Small intestine (tissue), 7 donors: Measurements from ENCODE around the gene C1orf226. TPM values are rescaled to one million over a fixed set of nuclear protein-coding genes. Genes with fewer than 3 reads are reported as not detected.

Experiments used
- DNase-seq, 2 donors: peaks; one replicate each; pipeline versions ENCODE4 v3.0.0 to v3.0.0-alpha.2; 2013
- FAIRE-seq: peaks from 2 replicates; lab custom pipeline; 2012; peaks lifted over from hg19 to GRCh38; lab: Jason Lieb, UNC
- H3K27ac ChIP-seq, 3 donors: one replicate each; pipeline ENCODE4 v1.5.1; 2013; ENCODE audit warnings: low read length in 2 of 3, mild to moderate bottlenecking in 2 of 3, control low read depth in 1 of 3, inconsistent platforms in 1 of 3, low read depth in 1 of 3, moderate library complexity in 1 of 3
- H3K27me3 ChIP-seq, 3 donors: one replicate each; pipeline ENCODE4 v1.6.1; 2013; ENCODE audit warnings: low read length in 3 of 3, inconsistent platforms in 1 of 3; ENCODE audit not compliant: control insufficient read depth in 3 of 3, insufficient read depth in 3 of 3
- H3K36me3 ChIP-seq, 3 donors: one replicate each; pipeline ENCODE4 v1.6.1; 2013; ENCODE audit warnings: low read length in 3 of 3, inconsistent platforms in 1 of 3, low read depth in 1 of 3, mild to moderate bottlenecking in 1 of 3, moderate library complexity in 1 of 3; ENCODE audit not compliant: control insufficient read depth in 3 of 3, insufficient read depth in 2 of 3
- H3K4me1 ChIP-seq, 3 donors: one replicate each; pipeline ENCODE4 v1.6.1; 2013; ENCODE audit warnings: low read length in 2 of 3, inconsistent platforms in 1 of 3, low read depth in 1 of 3, mild to moderate bottlenecking in 1 of 3, moderate library complexity in 1 of 3; ENCODE audit not compliant: control insufficient read depth in 3 of 3, insufficient read depth in 2 of 3
- H3K4me3 ChIP-seq, 3 donors: one replicate each; pipeline ENCODE4 v1.5.1; 2013; ENCODE audit warnings: low read length in 3 of 3, control low read depth in 1 of 3, inconsistent platforms in 1 of 3, low read depth in 1 of 3, mild to moderate bottlenecking in 1 of 3, moderate library complexity in 1 of 3
- H3K9me3 ChIP-seq, 2 donors: one replicate each; pipeline ENCODE4 v1.6.1; 2013; ENCODE audit warnings: low read depth in 1 of 2, low read length in 1 of 2; ENCODE audit not compliant: control insufficient read depth in 2 of 2, insufficient read depth in 1 of 2
- WGBS, 3 donors: extraction: QIAGEN DNeasy Blood & Tissue Kit; methylation state at CpG; one replicate each; pipeline ENCODE4 v1.1.7; 2013; 5-methylcytosine and 5-hydroxymethylcytosine counted together
- polyA plus RNA-seq, 4 donors: library from polyadenylated mRNA; stranded (reverse) in 3 of 4; unstranded in 1 of 4; fragments of 200-250 nt in 3 of 4; fragments of 120-200 nt in 1 of 4; gene quantifications; one replicate each; pipeline versions ENCODE4 v1.2.1 to v1.2.3, GENCODE V29; 2013
- donor health status: healthy with polysubstance abuse.
- donor health status: control.
- donor health status: control.
- donor health status: Bipolar disorder and iron deficiency.
- donor health status: healthy.

C1orf226 gene
- polyA plus RNA-seq, 4 donors: 8.1 to 14.1 (median 13.2) TPM

DNA sequence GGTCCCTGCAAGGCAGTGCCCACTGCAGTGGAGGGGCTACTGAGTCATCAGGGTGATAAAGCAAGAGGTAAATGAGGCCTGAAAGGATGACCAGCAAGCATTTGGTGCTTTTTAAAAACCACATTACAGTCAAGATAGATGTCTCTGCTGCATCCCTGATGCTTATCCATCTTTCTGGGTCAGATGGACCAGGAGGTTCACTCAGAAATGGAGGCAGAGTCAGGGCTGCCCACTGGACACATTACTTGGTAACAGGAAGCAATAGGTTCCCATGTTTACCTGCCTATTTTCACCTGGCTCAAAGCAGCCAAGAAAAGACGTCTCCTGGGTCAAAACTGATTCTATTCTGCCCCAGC, 8.5 kb upstream of the C1orf226 start:
- DNase-seq (no peak), FAIRE-seq (no peak)
- H3K27ac ChIP-seq: no peak overlapping the region
- H3K36me3 ChIP-seq: peaks cover 0 to 37% (median 0%) of the 10 kb centered on the region in 3 donors
- no peaks in the 10 kb centered on the region for H3K27me3 ChIP-seq
- no peaks in the 10 kb centered on the region for H3K9me3 ChIP-seq
- no peak overlapping the region for H3K4me3 ChIP-seq
- peaks cover 0 to 12% (median 6%) of the 10 kb centered on the region in 3 donors for H3K4me1 ChIP-seq
- WGBS, 3 donors: 25 to 66% (median 46%) methylated on average over 1 of the region's 1 CpG

DNA sequence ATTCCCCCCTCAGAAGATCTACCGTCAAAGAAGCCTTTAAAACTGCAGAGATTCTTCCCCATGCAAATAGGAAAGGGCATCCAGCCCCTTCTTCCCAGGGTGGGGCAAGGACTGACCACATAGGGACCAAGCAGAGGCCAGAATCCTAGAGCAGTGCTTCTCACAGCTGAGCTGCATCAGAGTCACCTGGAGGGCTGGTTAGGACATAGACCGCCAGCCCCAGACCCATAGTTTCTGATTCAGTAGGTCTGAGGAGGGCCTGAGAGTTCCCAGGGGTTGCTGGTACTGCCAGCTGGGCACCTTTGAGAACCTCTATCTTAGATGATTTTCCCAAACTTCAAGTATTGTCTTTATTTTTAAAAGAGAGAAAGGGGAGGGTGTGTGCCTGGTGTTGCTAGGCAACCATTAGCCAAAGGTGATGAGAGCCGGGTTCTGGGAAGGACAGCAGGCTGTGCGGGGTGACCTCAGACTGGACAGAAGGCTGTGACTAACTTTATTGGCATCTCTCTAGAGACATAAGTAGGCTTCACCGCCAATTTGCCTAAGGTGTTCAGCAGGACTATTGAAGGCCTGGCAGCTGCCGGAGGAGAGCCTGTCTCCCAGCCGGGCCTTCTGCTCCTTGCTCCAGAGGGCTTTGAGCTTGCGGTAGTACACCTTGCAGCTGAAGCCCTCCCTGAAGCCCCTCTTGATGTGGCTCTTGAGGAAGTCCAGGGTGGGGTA, 7.8 kb upstream of the C1orf226 start:
- Histone ChIP-seq H3K27ac (no peak overlapping the region), H3K4me1 (peaks cover 0 to 12% (median 6%) of the 10 kb centered on the region in 3 donors), H3K36me3 (peaks cover 0 to 35% (median 0%) of the 10 kb centered on the region in 3 donors), H3K4me3 (no peak overlapping the region), H3K9me3 (no peaks in the 10 kb centered on the region), H3K27me3 (no peaks in the 10 kb centered on the region)
- FAIRE-seq (no peak), DNase-seq (no peak)
- 89 to 94% (median 92%) methylated on average over 8 of the region's 8 CpGs for WGBS, 3 donors

DNA sequence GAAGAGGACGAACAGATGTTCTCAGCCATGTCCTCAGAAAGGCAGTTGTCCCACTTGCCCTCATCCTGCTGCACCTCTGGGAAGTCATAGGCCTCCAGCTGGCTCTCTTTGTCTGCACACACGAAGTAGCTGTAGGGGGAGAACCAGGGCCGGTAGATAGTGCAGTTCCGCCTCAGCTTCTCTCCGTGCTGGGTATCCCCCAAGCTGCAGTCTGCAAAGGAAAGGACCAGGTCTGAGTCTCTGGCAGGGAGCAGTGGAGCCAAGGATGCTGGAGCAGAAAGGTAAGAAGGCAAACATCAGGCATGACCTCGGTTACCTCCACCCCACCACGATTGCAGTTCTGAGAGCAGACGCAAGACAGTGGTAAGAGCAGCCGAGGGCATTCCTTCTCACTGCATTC, 7.1 kb upstream of the C1orf226 start:
- Histone ChIP-seq H3K9me3 (no peaks in the 10 kb centered on the region), H3K27me3 (no peaks in the 10 kb centered on the region), H3K36me3 (peaks cover 0 to 33% (median 0%) of the 10 kb centered on the region in 3 donors), H3K27ac (no peak overlapping the region), H3K4me3 (no peak overlapping the region), H3K4me1 (peaks cover 0 to 12% (median 6%) of the 10 kb centered on the region in 3 donors)
- 89 to 92% (median 90%) methylated on average over 9 of the region's 9 CpGs for WGBS, 3 donors
- DNase-seq (no peak), FAIRE-seq (no peak)

DNA sequence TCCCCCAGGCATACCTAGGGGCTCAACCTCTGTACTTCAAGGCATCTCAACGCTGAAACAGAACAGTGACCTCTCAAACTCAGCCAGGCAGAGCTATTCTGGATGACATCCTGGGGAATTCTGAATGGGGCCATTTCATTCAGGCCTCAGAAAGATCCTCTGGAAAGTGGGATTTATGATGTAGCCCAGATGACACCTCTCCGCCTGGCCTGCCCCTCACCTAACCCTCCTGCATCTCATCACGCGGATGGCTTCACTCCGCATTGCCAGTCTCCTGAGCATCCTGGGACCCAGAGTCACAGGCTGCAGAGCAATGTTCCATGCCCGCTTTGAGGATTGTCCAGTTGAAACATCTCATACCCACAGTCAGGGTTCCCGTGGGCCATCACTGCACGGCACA, 6.1 kb upstream of the C1orf226 start:
- Histone ChIP-seq H3K27me3 (no peaks in the 10 kb centered on the region), H3K36me3 (peaks cover 0 to 32% (median 0%) of the 10 kb centered on the region in 3 donors), H3K4me3 (no peak overlapping the region), H3K27ac (no peak overlapping the region), H3K4me1 (peaks cover 0 to 14% (median 9%) of the 10 kb centered on the region in 3 donors), H3K9me3 (no peaks in the 10 kb centered on the region)
- WGBS, 3 donors: 82 to 87% (median 87%) methylated on average over 8 of the region's 8 CpGs
- DNase-seq (no peak), FAIRE-seq (no peak)

DNA sequence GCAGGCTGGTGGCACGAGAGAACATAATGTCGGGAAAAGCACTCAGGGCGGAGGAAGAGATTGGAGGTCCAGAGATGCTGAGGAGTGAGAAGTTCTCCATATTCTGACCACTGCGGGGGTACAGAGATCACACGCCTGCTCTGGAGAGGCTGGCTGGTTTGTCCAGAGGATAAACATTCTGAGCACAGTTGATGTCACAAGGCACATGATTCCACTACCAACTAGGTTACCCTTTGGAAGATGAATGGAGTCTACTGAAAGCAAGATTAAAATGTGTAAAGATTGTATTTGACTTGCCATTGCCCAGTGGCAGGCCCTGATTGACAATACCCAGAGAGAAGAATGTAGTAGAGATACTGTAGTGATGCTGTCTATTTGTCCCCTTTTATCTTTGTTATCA, 4.8 kb upstream of the C1orf226 start, which contains the start of gene SPATA46:
SPATA46 (minus strand) TSS at position 164 of the 400 bp plus-strand sequence; CDS start at position 100, 64 bp downstream.
- H3K27me3 ChIP-seq: no peaks in the 10 kb centered on the region
- 91 to 98% (median 96%) methylated on average over 5 of the region's 5 CpGs for WGBS, 3 donors
- FAIRE-seq (no peak), DNase-seq (no peak)
- no peak within 1 kb of the TSS for H3K27ac ChIP-seq
- peaks cover 0 to 27% (median 0%) of the 10 kb centered on the region in 3 donors for H3K36me3 ChIP-seq
- peaks cover 0 to 6% of the 10 kb centered on the region in 2 donors for H3K9me3 ChIP-seq
- H3K4me1 ChIP-seq: peaks cover 0 to 24% (median 16%) of the 10 kb centered on the region in 3 donors
- H3K4me3 ChIP-seq: no peak within 1 kb of the TSS

DNA sequence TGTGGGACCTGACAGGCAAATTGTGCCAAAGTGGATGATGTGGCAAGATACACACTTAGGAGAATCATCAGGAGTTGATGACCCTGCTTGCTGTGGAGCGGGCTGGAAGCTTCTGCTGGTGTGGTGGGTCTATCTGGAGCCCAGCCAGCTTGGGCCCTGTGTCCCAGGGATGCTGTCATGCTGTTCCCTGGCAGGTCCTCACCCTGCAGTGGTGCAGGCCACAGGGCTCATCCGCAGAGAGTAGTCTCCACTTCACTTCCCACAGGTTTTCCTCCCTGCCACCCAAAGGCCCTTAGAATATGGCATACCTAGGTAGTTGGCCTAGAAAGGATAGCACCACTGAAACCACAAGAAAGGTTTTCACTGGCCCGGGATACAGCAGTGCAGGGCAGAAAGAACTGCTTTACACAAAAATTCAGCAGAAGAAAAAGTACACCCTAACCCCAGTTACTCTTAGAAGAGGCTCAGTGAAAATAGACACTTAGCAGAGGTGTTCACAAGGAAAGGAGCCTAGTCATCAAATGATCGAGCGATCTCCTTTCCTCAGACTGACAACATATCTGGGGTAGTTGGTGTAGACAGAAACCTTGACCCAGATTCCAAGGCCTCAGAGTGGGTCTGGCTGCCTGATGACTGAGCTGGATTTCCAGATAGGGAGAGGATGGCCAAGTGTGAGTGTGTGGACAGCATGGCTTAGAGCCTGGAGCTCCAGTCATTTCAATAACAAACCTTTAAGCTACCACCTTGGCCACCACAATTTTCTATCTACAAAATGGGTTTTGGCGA, 1.3 kb upstream of the C1orf226 start:
- WGBS, 3 donors: 81 to 89% (median 84%) methylated on average over 6 of the region's 6 CpGs
- Histone ChIP-seq H3K27ac (peak overlapping the region in 1 of 3 donors; percentile 74), H3K36me3 (peaks cover 0 to 33% (median 5%) of the 10 kb centered on the region in 3 donors), H3K27me3 (no peaks in the 10 kb centered on the region), H3K4me1 (peaks cover 3 to 31% (median 18%) of the 10 kb centered on the region in 3 donors), H3K9me3 (peaks cover 0 to 6% of the 10 kb centered on the region in 2 donors), H3K4me3 (no peak overlapping the region)
- DNase-seq: peak in 1 of 2 donors; percentile 32
- FAIRE-seq: no peak

DNA sequence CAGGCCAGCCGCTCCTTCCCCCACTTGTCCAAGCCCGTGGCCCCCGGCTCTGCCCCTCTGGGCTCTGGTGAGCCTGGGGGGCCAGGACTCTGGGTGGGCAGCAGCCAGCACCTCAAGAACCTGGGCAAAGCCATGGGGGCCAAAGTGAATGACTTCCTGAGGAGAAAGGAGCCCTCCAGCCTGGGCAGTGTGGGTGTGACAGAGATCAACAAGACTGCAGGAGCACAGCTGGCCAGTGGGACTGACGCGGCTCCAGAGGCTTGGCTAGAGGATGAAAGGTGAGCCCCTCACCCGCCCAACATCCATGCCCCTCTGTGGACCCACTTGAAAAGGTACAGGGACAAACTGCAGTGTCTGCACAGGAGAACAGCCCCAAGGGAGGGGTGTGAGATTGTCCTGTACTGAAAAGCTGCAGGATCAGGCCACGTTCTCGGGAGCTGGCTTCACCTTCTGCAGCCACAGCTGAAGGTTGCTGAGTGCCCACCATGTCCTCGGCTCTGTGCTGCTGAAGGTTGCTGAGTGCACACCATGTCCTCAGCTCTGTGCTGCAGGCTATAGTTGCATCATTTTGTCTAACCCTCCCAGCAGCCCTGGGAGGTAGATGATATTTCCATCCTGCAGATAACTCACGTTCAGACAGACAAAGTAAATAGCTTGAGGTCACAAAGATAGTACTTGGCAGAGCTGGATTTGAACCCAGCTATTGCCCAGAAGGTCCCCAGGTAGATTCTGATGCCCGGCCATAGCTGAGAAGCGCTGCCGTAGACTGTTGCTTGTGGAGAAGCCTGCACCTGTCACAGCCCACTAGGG, 618 bp downstream of the C1orf226 start:
- peak overlapping the region in 2 of 3 donors; percentile 29 to 40 for H3K4me3 ChIP-seq
- peak overlapping the region; percentile 97 to 99 (median 98) for H3K27ac ChIP-seq
- peak in 1 of 2 donors; percentile 53 for DNase-seq
- 51 to 77% (median 67%) methylated on average over 13 of the region's 13 CpGs for WGBS, 3 donors
- H3K9me3 ChIP-seq: peaks cover 0 to 6% of the 10 kb centered on the region in 2 donors
- no peak for FAIRE-seq
- H3K27me3 ChIP-seq: no peaks in the 10 kb centered on the region
- peaks cover 3 to 31% (median 18%) of the 10 kb centered on the region in 3 donors for H3K4me1 ChIP-seq
- peaks cover 0 to 39% (median 5%) of the 10 kb centered on the region in 3 donors for H3K36me3 ChIP-seq
